ENCODE results near the gene CTNNA3. TPM values are rescaled to one million over a fixed set of nuclear protein-coding genes. Genes with fewer than 3 reads are reported as not detected.

The CTNNA3 gene
- total and polyA plus RNA-seq, 2 donors (not counting 3 experiments of a cell fraction or from before 2014, with no cell fraction given), result not detected

DNA sequence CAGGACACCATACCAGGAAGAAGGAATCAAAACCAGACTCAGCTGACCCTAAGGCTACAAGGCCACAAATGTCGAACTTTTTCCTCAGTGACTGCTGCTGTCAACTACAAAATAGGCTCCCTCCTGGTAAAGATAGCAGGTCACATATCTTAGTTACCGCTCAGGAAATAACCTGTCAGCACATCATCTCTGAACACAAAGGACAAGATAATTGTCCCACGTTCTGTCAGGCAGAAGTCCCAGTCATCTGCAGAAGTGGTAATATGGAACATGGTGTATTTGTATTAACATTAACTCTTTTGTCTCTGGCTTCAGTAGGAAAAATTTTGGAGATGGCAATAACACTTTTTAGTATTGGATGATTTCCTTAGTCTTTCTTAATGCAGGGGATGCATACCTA, 1400.4 kb downstream of the CTNNA3 start:
- H3K4me3 ChIP-seq (replicated peaks in 1 of 3; ENCODE audit: insufficient read depth in 1 of 3, low read depth in 1 of 3, low read length in 3 of 3), result no peak overlapping the region
- no TSS peak for BruUV-seq (replicated peaks)
- no peaks in the 10 kb centered on the region for H3K36me3 ChIP-seq (ENCODE audit: control insufficient read depth in 2 of 2, extremely low read depth in 1 of 2, insufficient read depth in 2 of 2, low read length in 2 of 2)
- dilution Hi-C loops (cut with MboI; ENCODE audit: extremely low pct_ligation_motif_present, low sequenced_read_pairs) (no loop called here), intact Hi-C loops (cut with micrococcal nuclease) (no loop called here)
- H3K9me1 ChIP-seq (replicated peaks; ENCODE audit: control insufficient read depth, extremely low read depth, insufficient read depth, low read length), result no peaks in the 10 kb centered on the region
- ChIA-PET POLR2A (no interaction called here), CTCF (no interaction called here)
- H3K79me2 ChIP-seq (ENCODE audit: control insufficient read depth, insufficient read depth, low read length), result no peaks in the 10 kb centered on the region
- H4K20me1 ChIP-seq (replicated peaks; ENCODE audit: control insufficient read depth, extremely low read depth, insufficient read depth, low read length), result no peaks in the 10 kb centered on the region
- H2AFZ ChIP-seq (ENCODE audit: low read depth, low read length), result no peak overlapping the region
- no peaks in the 10 kb centered on the region for H3K27me3 ChIP-seq (ENCODE audit: control insufficient read depth in 2 of 2, insufficient read depth in 2 of 2, low read length in 2 of 2)
- DNase-seq (ENCODE audit: low read depth, low spot score), result no peak
- no peaks in the 10 kb centered on the region for H3K4me1 ChIP-seq (ENCODE audit: control insufficient read depth, extremely low read depth, insufficient read depth, low read length)
- H3K4me2 ChIP-seq (ENCODE audit: insufficient read depth, low read length), result no peak overlapping the region
- H3K9me3 ChIP-seq (replicated peaks; ENCODE audit: control insufficient read depth, insufficient read depth, low read length), result no peaks in the 10 kb centered on the region
- TF ChIP-seq JUN (IDR thresholded peaks at IDR 0.05; ENCODE audit: borderline replicate concordance, insufficient read depth, insufficient read length, low read depth), result no peak
- no peak for TF ChIP-seq GATA2 (IDR thresholded peaks at IDR 0.05; ENCODE audit: insufficient read depth, insufficient read length, low read depth, low read length)
- no peak for TF ChIP-seq MYC (IDR thresholded peaks at IDR 0.05; ENCODE audit: low read depth, low read length)
- TF ChIP-seq, protein P1, sequence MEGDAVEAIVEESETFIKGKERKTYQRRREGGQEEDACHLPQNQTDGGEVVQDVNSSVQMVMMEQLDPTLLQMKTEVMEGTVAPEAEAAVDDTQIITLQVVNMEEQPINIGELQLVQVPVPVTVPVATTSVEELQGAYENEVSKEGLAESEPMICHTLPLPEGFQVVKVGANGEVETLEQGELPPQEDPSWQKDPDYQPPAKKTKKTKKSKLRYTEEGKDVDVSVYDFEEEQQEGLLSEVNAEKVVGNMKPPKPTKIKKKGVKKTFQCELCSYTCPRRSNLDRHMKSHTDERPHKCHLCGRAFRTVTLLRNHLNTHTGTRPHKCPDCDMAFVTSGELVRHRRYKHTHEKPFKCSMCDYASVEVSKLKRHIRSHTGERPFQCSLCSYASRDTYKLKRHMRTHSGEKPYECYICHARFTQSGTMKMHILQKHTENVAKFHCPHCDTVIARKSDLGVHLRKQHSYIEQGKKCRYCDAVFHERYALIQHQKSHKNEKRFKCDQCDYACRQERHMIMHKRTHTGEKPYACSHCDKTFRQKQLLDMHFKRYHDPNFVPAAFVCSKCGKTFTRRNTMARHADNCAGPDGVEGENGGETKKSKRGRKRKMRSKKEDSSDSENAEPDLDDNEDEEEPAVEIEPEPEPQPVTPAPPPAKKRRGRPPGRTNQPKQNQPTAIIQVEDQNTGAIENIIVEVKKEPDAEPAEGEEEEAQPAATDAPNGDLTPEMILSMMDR (IDR thresholded peaks at IDR 0.05; ENCODE audit: extremely low read depth in 1 of 2, insufficient read depth in 1 of 2, low read depth in 1 of 2, low read length in 2 of 2), result no peak
- TF ChIP-seq FOS (IDR thresholded peaks at IDR 0.05; ENCODE audit: borderline replicate concordance, insufficient read depth, low read length), result no peak
- TF ChIP-seq POLR2A (IDR thresholded peaks at IDR 0.05; ENCODE audit: low read depth, low read length), result no peak
- TF ChIP-seq EZH2 (IDR thresholded peaks at IDR 0.05; ENCODE audit: borderline replicate concordance, low read depth, low read length, severe bottlenecking), result no peak
- TF ChIP-seq, protein P2, sequence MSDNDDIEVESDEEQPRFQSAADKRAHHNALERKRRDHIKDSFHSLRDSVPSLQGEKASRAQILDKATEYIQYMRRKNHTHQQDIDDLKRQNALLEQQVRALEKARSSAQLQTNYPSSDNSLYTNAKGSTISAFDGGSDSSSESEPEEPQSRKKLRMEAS (IDR thresholded peaks at IDR 0.05; ENCODE audit: insufficient read depth, insufficient read length), result no peak
- no peak for TF ChIP-seq POLR2AphosphoS5 (IDR thresholded peaks at IDR 0.05; ENCODE audit: insufficient read depth, low read depth, low read length)
- H3K9ac ChIP-seq (replicated peaks; ENCODE audit: extremely low read depth, insufficient read depth, low read length), result no peak overlapping the region
- no peak for FAIRE-seq
- no peak overlapping the region for H3K27ac ChIP-seq (ENCODE audit: insufficient read depth, low read depth, low read length)
